Stimulated activated CD4-positive, alpha-beta T cell treated with anti-CD3 and anti-CD28 coated beads, Interleukin-2, amount 100 ng/mL, for 24 hours (primary cell): Measurements from ENCODE around the gene RALGAPA2.

ENCODE experiments used
- DNase-seq, 2 donors: peaks; one replicate each; pipeline ENCODE4 v3.0.0-alpha.2; 2020

Gene RALGAPA2

GRCh38 chr20:20712474-20713243, at the start of gene RALGAPA2:
Gene RALGAPA2 (minus strand): TSS chr20:20712644. CDS start chr20:20712480, 164 bp downstream.
- peak; percentile 96 for DNase-seq

DNA sequence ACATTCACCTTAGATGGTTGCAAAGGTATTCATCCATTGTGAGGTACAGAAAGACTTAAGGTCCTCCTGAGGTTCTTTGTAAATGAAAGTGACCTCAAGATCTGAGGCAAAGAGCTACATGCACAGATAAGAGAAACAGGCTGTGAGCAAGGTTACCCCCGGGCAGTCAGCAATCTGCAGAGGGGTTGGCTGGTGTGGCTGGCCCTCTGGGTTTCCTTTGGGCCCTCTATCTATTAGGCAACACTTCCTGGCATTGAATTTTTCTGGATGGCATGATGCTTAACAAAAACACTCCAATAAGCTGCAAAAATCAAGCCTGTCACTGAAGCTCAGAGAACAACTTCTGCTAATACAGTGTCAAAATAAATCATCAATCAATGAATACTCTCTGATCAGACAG, 48.9 kb upstream of the RALGAPA2 start:
- no peak for DNase-seq

DNA sequence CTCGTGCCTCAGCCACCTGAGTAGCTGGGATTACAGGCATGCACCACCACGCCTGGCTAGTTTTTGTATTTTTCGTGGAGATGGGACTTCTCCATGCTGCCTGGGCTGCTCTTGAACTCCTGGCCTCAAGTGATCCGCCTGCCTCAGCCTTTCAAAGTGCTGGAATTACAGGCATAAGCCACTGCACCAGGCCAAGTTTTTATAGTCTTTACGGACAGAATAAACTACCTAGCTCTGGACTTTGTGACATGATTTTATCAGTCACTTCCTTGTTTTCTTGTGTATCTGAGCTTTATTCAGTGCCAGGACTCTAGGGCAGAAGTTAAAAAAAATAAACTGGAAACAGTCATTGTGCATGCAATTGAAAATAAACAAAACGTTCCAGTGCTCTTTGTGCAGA, 46.7 kb upstream of the RALGAPA2 start:
- DNase-seq, result no peak

- DNase-seq, result no peak
Measured at GRCh38 chr20:20755674-20756319, 43.4 kb upstream of the RALGAPA2 start.

DNA sequence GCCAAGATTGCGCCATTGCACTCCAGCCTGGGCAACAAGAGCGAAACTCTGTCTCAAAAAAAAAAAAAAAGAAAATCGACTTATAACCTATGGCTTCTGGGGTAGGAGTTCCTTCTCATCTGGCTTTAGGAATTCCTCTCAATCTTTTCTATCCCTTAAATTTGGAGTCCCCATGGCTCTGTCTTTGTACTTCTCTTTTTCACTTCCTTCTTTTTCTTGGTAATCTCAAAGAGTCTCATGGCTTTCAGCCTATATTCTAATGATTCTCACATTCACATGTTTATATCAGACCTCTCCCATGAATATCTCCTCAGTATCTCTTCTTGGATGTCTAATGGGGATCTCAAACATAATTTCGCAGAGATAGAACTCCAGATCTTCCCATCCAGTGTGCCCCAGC, 42.8 kb upstream of the RALGAPA2 start:
- no peak for DNase-seq

DNA sequence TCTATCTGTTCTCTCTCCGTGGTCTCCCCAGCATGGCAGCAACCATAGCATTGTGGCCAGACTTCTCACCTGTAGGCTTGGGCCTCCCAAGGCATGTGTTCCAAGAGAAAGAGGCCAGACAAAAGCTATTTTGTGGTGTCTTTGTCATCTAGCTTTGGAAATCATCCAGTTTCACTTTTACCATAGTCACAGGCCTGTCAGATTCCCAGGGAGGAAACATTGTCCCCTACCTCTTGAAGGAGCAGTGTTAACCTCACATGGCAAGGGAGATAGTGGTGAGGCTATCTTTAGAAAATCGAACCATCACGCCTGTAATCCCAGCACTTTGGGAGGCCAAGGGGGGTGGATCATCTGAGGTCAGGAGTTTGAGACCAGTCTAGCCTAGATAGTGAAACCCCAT, 42.3 kb upstream of the RALGAPA2 start:
- DNase-seq, result no peak

- no peak for DNase-seq
Measured at GRCh38 chr20:20752712-20753111, 40.3 kb upstream of the RALGAPA2 start.

GRCh38 chr20:20747298-20747697, 34.9 kb upstream of the RALGAPA2 start:
- DNase-seq, result no peak

GRCh38 chr20:20744170-20744725, 31.8 kb upstream of the RALGAPA2 start:
- DNase-seq, result no peak

GRCh38 chr20:20743511-20744169, 31.2 kb upstream of the RALGAPA2 start:
- no peak for DNase-seq

GRCh38 chr20:20741087-20742045, 28.9 kb upstream of the RALGAPA2 start:
- DNase-seq, result no peak

DNA sequence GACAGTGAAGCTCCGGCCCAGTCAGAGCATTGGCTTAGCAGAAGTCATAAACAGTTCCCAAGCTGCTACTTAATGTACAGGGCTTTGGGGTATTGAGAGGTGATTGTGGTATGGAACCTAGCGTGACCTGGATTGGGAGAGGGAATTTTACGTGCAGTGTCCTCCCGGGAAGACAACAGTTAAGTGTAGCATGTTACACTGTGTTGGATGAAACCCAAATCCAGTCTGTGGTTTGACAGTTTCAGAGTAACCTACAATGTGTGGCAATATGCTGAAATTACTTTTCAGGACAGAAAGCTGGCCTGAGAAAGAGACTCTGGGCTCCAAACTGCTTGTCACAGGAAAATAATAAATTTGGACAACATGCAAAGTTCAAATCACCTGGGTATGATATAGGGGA, 28.1 kb upstream of the RALGAPA2 start:
- no peak for DNase-seq

DNA sequence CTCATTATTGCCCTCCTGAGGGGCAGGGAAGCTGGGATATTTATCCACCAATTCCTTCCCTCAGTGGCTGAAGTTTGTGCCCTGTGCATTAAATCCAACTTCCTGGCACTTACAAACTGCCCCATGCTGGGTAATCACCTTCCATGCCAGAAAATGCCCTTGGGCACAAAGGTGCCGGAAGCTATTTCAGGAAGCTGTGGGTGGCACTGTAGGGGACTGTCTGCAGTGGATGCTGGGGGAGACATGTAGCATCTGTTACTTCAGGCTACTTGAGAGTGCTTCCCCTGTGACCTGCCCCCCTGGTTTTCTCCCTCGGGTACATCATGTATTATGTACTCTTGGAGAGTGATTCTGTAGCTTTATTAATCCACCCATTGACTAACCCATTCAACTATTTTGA, 24.7 kb upstream of the RALGAPA2 start:
- DNase-seq, result no peak

GRCh38 chr20:20736303-20736702, 23.9 kb upstream of the RALGAPA2 start:
- no peak for DNase-seq

DNA sequence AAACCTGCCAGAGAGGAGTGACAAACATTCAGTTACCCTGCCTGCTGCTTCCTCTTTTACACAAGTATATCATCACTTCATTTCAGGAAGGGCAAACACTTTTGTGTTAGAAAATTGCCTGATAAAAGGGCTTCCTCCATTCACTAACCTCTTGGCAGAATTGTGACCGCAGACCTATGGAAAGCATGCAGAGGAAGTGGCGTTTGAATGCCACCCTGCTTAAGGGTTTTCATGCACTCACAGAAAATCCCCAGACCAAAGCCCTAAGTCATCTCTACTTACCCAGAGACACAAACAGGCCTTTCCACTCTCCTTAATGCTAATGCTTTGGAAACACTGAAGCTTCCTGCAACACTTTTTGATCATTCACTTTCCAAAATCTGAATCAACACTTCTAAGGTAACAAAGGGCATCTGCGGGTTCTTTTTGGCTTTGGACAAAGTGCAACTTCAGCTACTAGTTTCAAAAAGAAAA, 22.1 kb upstream of the RALGAPA2 start:
- peak in 1 of 2 donors; percentile 9 for DNase-seq

DNA sequence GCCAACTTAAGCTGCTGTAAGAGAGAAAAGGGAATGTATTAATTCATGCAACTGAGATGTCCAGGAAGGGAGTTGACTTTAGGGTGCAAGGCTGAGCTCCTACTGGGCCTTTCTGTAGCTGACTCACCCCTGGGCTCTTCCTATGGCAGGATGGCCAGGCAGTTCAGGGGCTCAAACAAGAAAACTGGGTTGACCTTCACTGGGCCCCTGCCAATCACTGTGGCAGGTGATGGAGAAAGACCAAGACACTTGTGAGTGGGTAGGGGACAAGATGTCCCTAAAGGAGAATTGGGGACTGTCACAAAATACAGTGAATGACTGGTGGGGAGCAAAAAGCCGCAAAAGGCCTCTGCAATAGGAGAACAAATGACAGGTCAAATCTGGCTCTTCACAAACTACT, 21.5 kb upstream of the RALGAPA2 start:
- DNase-seq, result no peak

DNA sequence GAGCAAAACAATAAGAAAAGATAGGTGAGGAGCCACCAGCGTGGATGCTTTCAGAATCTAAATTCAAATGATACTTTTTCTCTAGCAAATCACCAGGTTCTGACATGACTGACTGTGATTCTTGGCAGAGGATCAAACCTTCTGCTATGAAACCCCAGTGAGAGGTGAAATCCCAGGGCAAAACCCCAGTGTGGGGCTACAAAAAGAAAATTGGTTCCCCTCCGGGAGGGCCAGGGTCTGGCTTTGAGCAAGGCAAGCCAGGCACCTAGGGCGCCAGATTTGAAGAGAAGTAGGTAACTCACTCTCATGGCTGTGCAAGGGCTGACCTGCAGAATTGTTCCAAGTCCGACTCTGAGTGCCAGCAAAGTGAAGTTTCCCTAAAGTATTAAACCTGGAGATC, 20.2 kb upstream of the RALGAPA2 start:
- no peak for DNase-seq

GRCh38 chr20:20731945-20732296, 19.5 kb upstream of the RALGAPA2 start:
- no peak for DNase-seq

- DNase-seq, result no peak
Measured at GRCh38 chr20:20731000-20731944, 18.8 kb upstream of the RALGAPA2 start.

DNA sequence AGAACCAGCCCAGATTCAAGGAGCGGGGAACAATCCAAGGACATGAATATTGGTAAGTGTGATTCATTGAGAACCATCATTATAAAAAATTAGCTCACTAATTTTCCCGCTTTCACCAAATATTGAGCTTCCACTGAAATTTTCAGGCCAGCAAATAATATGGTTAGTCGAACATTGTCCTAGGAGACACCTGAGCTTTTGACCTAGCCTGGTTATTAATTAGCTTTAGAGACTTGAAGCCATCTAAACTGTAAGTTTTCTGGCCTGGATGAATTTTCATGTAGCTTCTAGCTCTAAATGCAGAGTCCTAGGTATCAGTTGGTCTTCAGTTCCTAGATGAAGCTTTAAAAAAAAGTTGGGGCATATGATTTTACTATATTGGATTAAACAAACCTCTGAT, 17.1 kb upstream of the RALGAPA2 start:
- DNase-seq, result no peak

GRCh38 chr20:20721489-20721888, 9.0 kb upstream of the RALGAPA2 start:
- no peak for DNase-seq
